Aortic smooth muscle cell (primary cell): ENCODE results near the gene LTB4R. TPM values are rescaled to one million over a fixed set of nuclear protein-coding genes. Genes with fewer than 3 reads are reported as not detected.

ENCODE experiments used
- total RNA-seq: library from RNA; depleted of rRNA; stranded (reverse); fragments of >200 nt; gene quantifications from 2 replicates; pipeline ENCODE4 v1.2.3, GENCODE V29; 2014

The LTB4R gene, protein sequence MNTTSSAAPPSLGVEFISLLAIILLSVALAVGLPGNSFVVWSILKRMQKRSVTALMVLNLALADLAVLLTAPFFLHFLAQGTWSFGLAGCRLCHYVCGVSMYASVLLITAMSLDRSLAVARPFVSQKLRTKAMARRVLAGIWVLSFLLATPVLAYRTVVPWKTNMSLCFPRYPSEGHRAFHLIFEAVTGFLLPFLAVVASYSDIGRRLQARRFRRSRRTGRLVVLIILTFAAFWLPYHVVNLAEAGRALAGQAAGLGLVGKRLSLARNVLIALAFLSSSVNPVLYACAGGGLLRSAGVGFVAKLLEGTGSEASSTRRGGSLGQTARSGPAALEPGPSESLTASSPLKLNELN
- total RNA-seq = 0.75 and 1.1 TPM in 2 replicates

GRCh38 chr14:24310646-24311604 lies at the start of gene LTB4R:
Gene LTB4R (plus strand): TSS chr14:24311502. CDS start chr14:24315652, 4,150 bp downstream.

GRCh38 chr14:24262821-24263733 lies 48.2 kb upstream of the LTB4R start, which contains the start of gene TGM1:
Gene TGM1 (minus strand): TSS chr14:24263177. CDS start chr14:24262352, 825 bp downstream.

DNA sequence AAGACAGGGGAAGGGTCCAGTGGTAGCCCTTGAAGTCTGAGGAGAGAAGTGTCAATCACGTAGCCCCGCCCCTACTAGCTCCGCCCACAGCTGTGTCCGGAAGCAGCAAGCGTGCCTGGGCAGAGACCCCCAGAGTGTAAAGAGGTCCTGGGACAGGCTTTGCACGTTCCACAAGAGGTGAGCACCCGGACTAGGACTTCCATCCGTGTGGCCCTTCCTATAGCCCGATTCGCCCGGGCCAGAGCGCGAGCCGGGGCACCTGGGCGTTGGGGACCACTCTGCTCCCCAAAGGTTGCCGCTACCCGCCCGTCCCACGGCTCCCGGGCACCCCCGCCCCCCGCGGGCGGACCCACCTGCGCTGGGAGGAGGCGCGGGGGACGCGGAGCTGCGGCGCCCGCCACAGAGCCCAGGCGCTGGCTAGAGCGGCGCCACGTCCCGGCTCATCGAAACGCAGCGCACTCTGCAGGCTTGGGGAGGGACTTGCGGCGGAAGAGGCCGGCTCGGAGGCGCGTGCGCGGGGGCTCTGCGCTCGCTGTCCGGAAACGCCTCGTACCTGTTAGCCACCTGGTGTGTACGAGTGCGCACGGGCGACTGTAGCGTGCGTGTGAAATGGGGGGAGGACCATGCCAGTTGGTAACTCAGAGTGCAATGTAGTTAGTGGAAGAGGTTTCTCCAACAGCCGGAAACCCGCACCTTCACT lies 40.0 kb upstream of the LTB4R start, which contains the start of gene RABGGTA:
TSS of gene RABGGTA (minus strand) at position 464 of the 700 bp plus-strand sequence. CDS start 482 bp downstream, outside the sequence.

DNA sequence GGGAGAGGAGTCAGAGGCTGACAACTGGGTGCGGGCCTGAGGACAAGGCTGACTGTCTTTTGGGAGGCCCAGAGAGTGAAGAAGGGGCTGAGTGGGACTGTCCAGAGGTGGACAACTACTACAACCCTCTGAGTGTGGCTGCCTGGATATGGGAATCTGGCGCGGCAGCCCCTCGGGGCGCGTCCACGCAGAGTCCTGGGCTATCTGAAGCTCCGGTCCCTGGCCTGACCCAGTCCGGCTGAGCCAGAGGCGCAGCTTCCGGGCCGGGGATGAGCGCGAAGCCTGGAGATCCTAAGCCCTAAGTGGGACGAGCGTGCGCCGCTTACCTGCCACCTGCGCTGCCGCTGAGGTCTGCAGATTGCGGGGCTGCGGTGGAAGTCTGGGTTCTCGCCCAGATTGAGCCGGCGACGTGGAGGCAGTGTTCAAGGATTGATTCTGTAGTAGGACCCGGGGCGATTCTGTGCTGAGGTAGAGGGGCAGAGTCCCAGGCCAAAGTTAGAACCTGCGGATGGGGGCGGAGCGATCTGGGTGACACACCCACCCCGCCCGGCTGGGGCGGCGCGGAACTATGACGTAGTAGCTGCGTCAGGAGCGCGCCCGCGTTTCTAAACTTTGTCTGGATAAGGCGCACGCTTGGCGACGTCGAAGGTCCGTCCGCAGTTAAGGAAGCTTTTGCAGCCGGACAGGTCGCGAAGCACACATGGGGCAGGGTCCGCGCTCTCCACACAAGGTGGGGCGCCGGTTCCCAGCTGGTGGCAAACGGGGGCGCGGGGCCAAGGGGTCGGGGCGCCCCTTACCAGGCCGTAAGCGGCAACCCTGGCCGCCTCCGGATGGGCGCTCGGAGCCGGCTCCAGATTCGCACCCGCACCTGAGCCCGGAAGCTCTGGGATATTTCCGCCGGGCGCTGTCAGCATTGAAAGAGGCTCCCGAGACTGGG lies 11.8 kb upstream of the LTB4R start, which contains the start of the genes DHRS1 and NOP9:
TSS of gene DHRS1 (minus strand) at position 526 of the 937 bp plus-strand sequence. CDS start 674 bp downstream, outside the sequence.
TSS of gene NOP9 (plus strand) at position 596 of the 937 bp plus-strand sequence. CDS start at position 701, 105 bp downstream.

GRCh38 chr14:24307575-24308341 lies 3.5 kb upstream of the LTB4R start, which contains the start of gene CIDEB:
Gene CIDEB (minus strand): TSS chr14:24307977. CDS start chr14:24307858, 119 bp downstream.

GRCh38 chr14:24309538-24310264 lies 1.6 kb upstream of the LTB4R start, which contains the start of gene LTB4R2:
Gene LTB4R2 (plus strand): TSS chr14:24310140. CDS start chr14:24310665, 525 bp downstream.

GRCh38 chr14:24334431-24335291 lies 23.4 kb downstream of the LTB4R start, which contains the start of gene ADCY4:
Gene ADCY4 (minus strand): TSS chr14:24335071. CDS start chr14:24334652, 419 bp downstream.

GRCh38 chr14:24339284-24340151 lies 28.2 kb downstream of the LTB4R start, which contains the start of gene RIPK3:
Gene RIPK3 (minus strand): TSS chr14:24339991. CDS start chr14:24339826, 165 bp downstream.

Other genes with a start within 250 kb of the LTB4R start
- gene CPNE6, start 239.9 kb upstream of the LTB4R start, total RNA-seq = not detected in 2 replicates
- 8.6 and 10.2 TPM in 2 replicates for gene PCK2, start 217.2 kb upstream of the LTB4R start, total RNA-seq
- 63.2 and 68.4 TPM in 2 replicates for gene DCAF11, start 196.7 kb upstream of the LTB4R start, total RNA-seq
- gene NRL, start 196.6 kb upstream of the LTB4R start, total RNA-seq = 0.75 and 0.79 TPM in 2 replicates
- 0.13 and 0.19 TPM in 2 replicates for gene FITM1, start 180.8 kb upstream of the LTB4R start, total RNA-seq
- 97.5 and 122 TPM in 2 replicates for gene PSME1, start 175.3 kb upstream of the LTB4R start, total RNA-seq
- gene EMC9, start 169.9 kb upstream of the LTB4R start, total RNA-seq = 19.2 and 29.5 TPM in 2 replicates
- 114 and 116 TPM in 2 replicates for gene PSME2, start 164.9 kb upstream of the LTB4R start, total RNA-seq
- gene RNF31, start 164.0 kb upstream of the LTB4R start, total RNA-seq = 31.8 and 33.7 TPM in 2 replicates
- 102 and 108 TPM in 2 replicates for gene IRF9, start 150.2 kb upstream of the LTB4R start, total RNA-seq
- 0.66 and 1.4 TPM in 2 replicates for gene REC8, start 139.4 kb upstream of the LTB4R start, total RNA-seq
- 32.3 and 46.9 TPM in 2 replicates for gene IPO4, start 122.7 kb upstream of the LTB4R start, total RNA-seq
- 52.8 and 58.4 TPM in 2 replicates for gene TM9SF1, start 116.1 kb upstream of the LTB4R start, total RNA-seq
- gene TSSK4, start 105.8 kb upstream of the LTB4R start, total RNA-seq = 0.19 TPM in 1 of 2 replicates, not detected in the other
- gene CHMP4A, start 98.0 kb upstream of the LTB4R start, total RNA-seq = 25.6 and 31.3 TPM in 2 replicates
- 17.4 and 21.1 TPM in 2 replicates for gene MDP1, start 95.4 kb upstream of the LTB4R start, total RNA-seq
- 300 and 324 TPM in 2 replicates for gene NEDD8, start 79.1 kb upstream of the LTB4R start, total RNA-seq
- gene GMPR2, start 78.6 kb upstream of the LTB4R start, total RNA-seq = 93.1 and 102 TPM in 2 replicates
- gene TINF2, start 68.9 kb upstream of the LTB4R start, total RNA-seq = 51.5 and 55.1 TPM in 2 replicates
- 0.25 and 0.40 TPM in 2 replicates for gene TGM1, start 48.3 kb upstream of the LTB4R start, total RNA-seq
- gene RABGGTA, start 39.9 kb upstream of the LTB4R start, total RNA-seq = 20.0 and 21.7 TPM in 2 replicates
- 14.5 and 20.0 TPM in 2 replicates for gene DHRS1, start 11.7 kb upstream of the LTB4R start, total RNA-seq
- gene NOP9, start 11.7 kb upstream of the LTB4R start, total RNA-seq = 16.8 and 22.3 TPM in 2 replicates
- gene CIDEB, start 3.5 kb upstream of the LTB4R start, total RNA-seq = 0.68 and 1.1 TPM in 2 replicates
- gene LTB4R2, start 1.4 kb upstream of the LTB4R start, total RNA-seq = 2.0 and 2.6 TPM in 2 replicates
- 2.6 and 2.9 TPM in 2 replicates for gene ADCY4, start 23.6 kb downstream of the LTB4R start, total RNA-seq
- 0.19 and 0.40 TPM in 2 replicates for gene RIPK3, start 28.5 kb downstream of the LTB4R start, total RNA-seq
- gene NFATC4, start 56.7 kb downstream of the LTB4R start, total RNA-seq = 32.8 and 34.5 TPM in 2 replicates
- 4.1 and 6.5 TPM in 2 replicates for gene NYNRIN, start 87.5 kb downstream of the LTB4R start, total RNA-seq
- 3.0 and 4.5 TPM in 2 replicates for gene CBLN3, start 118.2 kb downstream of the LTB4R start, total RNA-seq
- 48.1 and 48.2 TPM in 2 replicates for gene KHNYN, start 118.5 kb downstream of the LTB4R start, total RNA-seq
- 10.1 and 15.1 TPM in 2 replicates for gene SDR39U1, start 131.3 kb downstream of the LTB4R start, total RNA-seq
- gene CMA1, start 196.8 kb downstream of the LTB4R start, total RNA-seq = not detected in 2 replicates